ENCODE results near the gene IDH3B.

The IDH3B gene

GRCh38 chr20:2700913-2701620, 37.1 kb upstream of the IDH3B start:
- Histone ChIP-seq H3K27ac (no peak overlapping the region), H3K27me3 (peaks cover 66% of the 10 kb centered on the region), H3K36me3 (no peaks in the 10 kb centered on the region), H3K4me3 (ENCODE audit: low read depth in 1 of 2, low read length in 1 of 2) (no peak overlapping the region), H3K9me3 (no peaks in the 10 kb centered on the region), H3K4me1 (ENCODE audit: control insufficient read depth in 1 of 2, insufficient read depth in 1 of 2, low read depth in 1 of 2, low read length in 1 of 2) (no peaks in the 10 kb centered on the region)
- no peak for TF ChIP-seq CTCF (IDR thresholded peaks at IDR 0.05)

DNA sequence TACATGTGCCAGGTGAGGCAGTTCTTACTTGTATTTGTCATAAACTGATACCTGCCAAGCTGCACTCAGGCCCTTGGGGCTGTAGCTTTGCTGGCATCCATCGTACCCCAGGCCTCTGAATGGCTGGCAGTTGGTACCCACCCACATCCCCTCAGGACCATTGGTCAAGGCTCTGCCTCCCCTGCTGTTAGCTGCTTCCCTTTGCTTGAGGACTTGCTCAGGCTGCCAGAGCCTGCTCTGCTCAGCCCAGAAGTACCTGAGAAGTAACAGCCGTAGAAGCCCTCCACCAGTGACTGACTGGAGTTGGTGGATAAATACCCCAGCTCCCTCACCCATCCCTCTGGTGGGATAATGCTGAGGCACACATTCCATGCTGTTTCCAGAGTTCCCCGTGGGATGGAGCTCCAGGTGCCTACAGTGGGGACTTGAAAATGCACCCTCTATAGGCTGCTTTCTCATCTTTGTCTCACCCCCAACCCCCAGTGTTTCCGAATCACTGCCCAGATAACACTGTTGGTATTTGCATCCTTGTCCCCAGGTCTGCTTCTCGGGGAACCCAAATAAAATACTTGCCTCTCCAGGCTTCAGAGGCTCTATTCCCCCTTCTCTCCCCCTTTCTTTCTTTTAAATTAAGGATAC, 35.9 kb upstream of the IDH3B start:
- no peaks in the 10 kb centered on the region for H3K9me3 ChIP-seq
- TF ChIP-seq CTCF (IDR thresholded peaks at IDR 0.05), result no peak
- H3K27ac ChIP-seq, result no peak overlapping the region
- H3K4me1 ChIP-seq (ENCODE audit: control insufficient read depth in 1 of 2, insufficient read depth in 1 of 2, low read depth in 1 of 2, low read length in 1 of 2), result no peaks in the 10 kb centered on the region
- no peaks in the 10 kb centered on the region for H3K36me3 ChIP-seq
- no peak overlapping the region for H3K4me3 ChIP-seq (ENCODE audit: low read depth in 1 of 2, low read length in 1 of 2)
- H3K27me3 ChIP-seq, result peaks cover 69% of the 10 kb centered on the region

DNA sequence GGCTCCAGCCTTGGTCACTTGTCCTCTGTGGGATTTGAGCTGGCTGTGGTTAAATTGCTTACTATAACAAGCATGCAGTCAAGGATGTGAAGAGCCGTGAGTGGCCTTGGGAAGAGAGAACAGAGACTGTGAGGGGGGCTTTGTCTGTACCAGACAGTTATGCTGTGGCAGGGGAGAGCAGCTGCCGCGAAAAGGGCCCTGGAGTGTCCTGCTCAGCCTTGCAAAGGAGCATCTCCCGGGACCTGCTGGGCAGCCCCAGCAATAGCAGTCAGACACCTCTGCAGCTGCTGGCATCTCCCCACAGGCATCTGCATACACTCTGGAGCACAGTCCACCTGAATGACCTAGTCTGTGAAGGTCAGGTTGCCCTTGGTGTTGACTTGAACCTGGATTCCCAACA, 34.9 kb upstream of the IDH3B start:
- Histone ChIP-seq H3K36me3 (no peaks in the 10 kb centered on the region), H3K27me3 (peaks cover 75% of the 10 kb centered on the region), H3K4me1 (ENCODE audit: control insufficient read depth in 1 of 2, insufficient read depth in 1 of 2, low read depth in 1 of 2, low read length in 1 of 2) (no peaks in the 10 kb centered on the region), H3K9me3 (no peaks in the 10 kb centered on the region), H3K27ac (no peak overlapping the region), H3K4me3 (ENCODE audit: low read depth in 1 of 2, low read length in 1 of 2) (no peak overlapping the region)
- TF ChIP-seq CTCF (IDR thresholded peaks at IDR 0.05), result no peak

DNA sequence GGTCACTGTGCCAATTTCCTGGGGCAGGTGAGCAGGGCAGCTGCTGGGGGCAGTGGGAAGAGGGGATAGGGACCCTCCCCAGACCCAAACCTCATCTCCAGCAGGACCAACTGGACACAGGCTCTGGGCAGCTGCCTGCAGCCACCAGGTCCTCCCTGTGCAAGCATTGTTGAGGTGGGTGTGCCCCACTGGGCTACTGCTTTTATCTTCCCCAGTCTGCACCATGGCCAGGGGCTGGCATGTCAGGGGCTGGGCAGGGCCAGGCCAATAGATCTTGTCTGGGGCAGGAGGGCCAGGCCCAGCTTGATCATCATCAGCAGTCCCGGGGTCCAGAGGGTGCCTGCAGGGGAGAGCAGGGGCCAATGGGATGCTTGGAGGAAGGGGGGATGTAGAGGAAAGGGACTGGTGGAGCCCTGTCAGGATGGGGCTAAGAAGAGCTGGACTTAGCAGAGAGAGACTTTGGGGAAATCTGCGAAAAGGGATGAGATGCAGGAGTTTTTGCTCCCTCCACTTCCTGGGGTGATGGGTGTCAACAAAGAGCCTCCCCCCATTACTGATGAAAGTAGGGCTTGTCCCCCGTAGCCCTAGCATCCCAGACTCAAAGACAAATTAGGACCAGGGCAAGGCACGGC, 34.3 kb upstream of the IDH3B start:
- Histone ChIP-seq H3K4me1 (ENCODE audit: control insufficient read depth in 1 of 2, insufficient read depth in 1 of 2, low read depth in 1 of 2, low read length in 1 of 2) (peaks cover 4 to 5% of the 10 kb centered on the region in 2 experiments), H3K9me3 (no peaks in the 10 kb centered on the region), H3K36me3 (no peaks in the 10 kb centered on the region), H3K27me3 (peaks cover 81% of the 10 kb centered on the region), H3K4me3 (ENCODE audit: low read depth in 1 of 2, low read length in 1 of 2) (no peak overlapping the region), H3K27ac (no peak overlapping the region)
- no peak for TF ChIP-seq CTCF (IDR thresholded peaks at IDR 0.05)

GRCh38 chr20:2697768-2698167, 33.8 kb upstream of the IDH3B start:
- Histone ChIP-seq H3K27me3 (peaks cover 85% of the 10 kb centered on the region), H3K27ac (no peak overlapping the region), H3K4me1 (ENCODE audit: control insufficient read depth in 1 of 2, insufficient read depth in 1 of 2, low read depth in 1 of 2, low read length in 1 of 2) (peaks cover 5 to 6% of the 10 kb centered on the region in 2 experiments), H3K4me3 (ENCODE audit: low read depth in 1 of 2, low read length in 1 of 2) (no peak overlapping the region), H3K36me3 (no peaks in the 10 kb centered on the region), H3K9me3 (no peaks in the 10 kb centered on the region)
- no peak for TF ChIP-seq CTCF (IDR thresholded peaks at IDR 0.05)

All from neutrophil (primary cell).